ENCODE measurements around the gene CORIN.
"Not testable (repeated sequence)": the region's sequence is repeated elsewhere in the genome, so short reads cannot be mapped to it uniquely, and the experiment has no call there.

CORIN gene

GRCh38 chr4:47553329-47554125, 284.3 kb downstream of the CORIN start:
- no peak for DNase-seq

GRCh38 chr4:47551682-47552081, 286.2 kb downstream of the CORIN start:
- DNase-seq: no peak

GRCh38 chr4:47550899-47551548, 286.8 kb downstream of the CORIN start:
- no peak for DNase-seq

GRCh38 chr4:47550357-47550756, 287.5 kb downstream of the CORIN start:
- not testable (repeated sequence) for DNase-seq
